Measurements from ENCODE around the gene R3HDM2. TPM values are rescaled to one million over a fixed set of nuclear protein-coding genes. Genes with fewer than 3 reads are reported as not detected.

R3HDM2 gene
- total and polyA plus RNA-seq, 2 of the 13 experiments (the other 11 are each of a cell fraction or from before 2014, with no cell fraction given), result 11.1 to 23.5 TPM

DNA sequence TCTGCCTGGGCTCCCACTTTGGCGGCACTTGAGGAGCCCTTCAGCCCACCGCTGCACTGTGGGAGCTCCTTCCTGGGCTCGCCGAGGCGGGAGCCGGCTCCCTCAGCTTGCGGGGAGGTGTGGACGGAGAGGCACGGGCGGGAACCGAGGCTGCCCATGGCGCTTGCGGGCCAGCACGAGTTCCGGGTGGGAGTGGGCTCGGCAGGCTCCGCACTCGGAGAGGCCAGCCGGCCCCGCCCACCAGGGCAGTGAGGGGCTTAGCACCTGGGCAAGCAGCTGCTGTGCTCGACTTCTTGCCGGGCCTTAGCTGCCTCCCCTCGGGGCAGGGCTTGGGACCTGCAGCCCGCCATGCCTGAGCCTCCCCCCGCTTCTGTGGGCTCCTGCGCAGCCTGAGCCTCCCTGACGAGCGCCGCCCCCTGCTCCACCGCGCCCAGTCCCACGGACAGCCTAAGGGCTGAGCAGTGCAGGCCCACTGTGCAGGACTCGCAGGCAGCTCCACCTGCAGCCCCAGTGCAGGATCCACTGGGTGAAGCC lies 44.6 kb downstream of the R3HDM2 start:
- no peak overlapping the region for H3K4me3 ChIP-seq (replicated peaks in 1 of 3; ENCODE audit: insufficient read depth in 1 of 3, low read depth in 2 of 3, low read length in 3 of 3)
- H3K9ac ChIP-seq (ENCODE audit: insufficient read depth, low read depth, low read length), result no peak overlapping the region
- H4K20me1 ChIP-seq (ENCODE audit: insufficient read depth, low read length), result no peaks in the 10 kb centered on the region
- in situ Hi-C loops (cut with HindIII; ENCODE audit: extremely low pct_ligation_motif_present, low pct_unique_long_range_greater_than_20kb) (no loop called here), intact Hi-C loops (cut with micrococcal nuclease; ENCODE audit: unreplicated experiment) (no loop called here)
- BruUV-seq (replicated peaks), result no TSS peak
- no peak for FAIRE-seq
- H3K36me3 ChIP-seq (replicated peaks in 1 of 2; ENCODE audit: control insufficient read depth in 1 of 2, insufficient read depth in 2 of 2, low read length in 2 of 2), result 0 out of 5 replicates have a peak, but pooled peaks cover 0 to 4% of the 10 kb centered on the region in 2 experiments
- CTCF ChIA-PET (ENCODE audit: low intra/inter-chr PET ratio, low total read pairs), result no interaction called here
- ATAC-seq, result no peak
- TF ChIP-seq KLF16 (CRISPR knock-in tag; IDR thresholded peaks at IDR 0.05), result no peak
- TF ChIP-seq, protein P1, sequence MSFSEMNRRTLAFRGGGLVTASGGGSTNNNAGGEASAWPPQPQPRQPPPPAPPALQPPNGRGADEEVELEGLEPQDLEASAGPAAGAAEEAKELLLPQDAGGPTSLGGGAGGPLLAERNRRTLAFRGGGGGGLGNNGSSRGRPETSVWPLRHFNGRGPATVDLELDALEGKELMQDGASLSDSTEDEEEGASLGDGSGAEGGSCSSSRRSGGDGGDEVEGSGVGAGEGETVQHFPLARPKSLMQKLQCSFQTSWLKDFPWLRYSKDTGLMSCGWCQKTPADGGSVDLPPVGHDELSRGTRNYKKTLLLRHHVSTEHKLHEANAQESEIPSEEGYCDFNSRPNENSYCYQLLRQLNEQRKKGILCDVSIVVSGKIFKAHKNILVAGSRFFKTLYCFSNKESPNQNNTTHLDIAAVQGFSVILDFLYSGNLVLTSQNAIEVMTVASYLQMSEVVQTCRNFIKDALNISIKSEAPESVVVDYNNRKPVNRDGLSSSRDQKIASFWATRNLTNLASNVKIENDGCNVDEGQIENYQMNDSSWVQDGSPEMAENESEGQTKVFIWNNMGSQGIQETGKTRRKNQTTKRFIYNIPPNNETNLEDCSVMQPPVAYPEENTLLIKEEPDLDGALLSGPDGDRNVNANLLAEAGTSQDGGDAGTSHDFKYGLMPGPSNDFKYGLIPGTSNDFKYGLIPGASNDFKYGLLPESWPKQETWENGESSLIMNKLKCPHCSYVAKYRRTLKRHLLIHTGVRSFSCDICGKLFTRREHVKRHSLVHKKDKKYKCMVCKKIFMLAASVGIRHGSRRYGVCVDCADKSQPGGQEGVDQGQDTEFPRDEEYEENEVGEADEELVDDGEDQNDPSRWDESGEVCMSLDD (CRISPR knock-in tag; IDR thresholded peaks at IDR 0.05; ENCODE audit: borderline replicate concordance), result no peak
- TF ChIP-seq RBM39 (IDR thresholded peaks at IDR 0.05; ENCODE audit: low read depth, low read length, poor library complexity, severe bottlenecking), result no peak
- TF ChIP-seq CBX1 (IDR thresholded peaks at IDR 0.05; ENCODE audit: low read depth), result no peak
- TF ChIP-seq ATF1 (CRISPR knock-in tag; IDR thresholded peaks at IDR 0.05), result no peak
- no peak for TF ChIP-seq MIER2 (CRISPR knock-in tag; IDR thresholded peaks at IDR 0.05)
- TF ChIP-seq ZNF10 (CRISPR knock-in tag; IDR thresholded peaks at IDR 0.05; ENCODE audit: borderline replicate concordance, low read depth), result no peak
- TF ChIP-seq, protein P2, sequence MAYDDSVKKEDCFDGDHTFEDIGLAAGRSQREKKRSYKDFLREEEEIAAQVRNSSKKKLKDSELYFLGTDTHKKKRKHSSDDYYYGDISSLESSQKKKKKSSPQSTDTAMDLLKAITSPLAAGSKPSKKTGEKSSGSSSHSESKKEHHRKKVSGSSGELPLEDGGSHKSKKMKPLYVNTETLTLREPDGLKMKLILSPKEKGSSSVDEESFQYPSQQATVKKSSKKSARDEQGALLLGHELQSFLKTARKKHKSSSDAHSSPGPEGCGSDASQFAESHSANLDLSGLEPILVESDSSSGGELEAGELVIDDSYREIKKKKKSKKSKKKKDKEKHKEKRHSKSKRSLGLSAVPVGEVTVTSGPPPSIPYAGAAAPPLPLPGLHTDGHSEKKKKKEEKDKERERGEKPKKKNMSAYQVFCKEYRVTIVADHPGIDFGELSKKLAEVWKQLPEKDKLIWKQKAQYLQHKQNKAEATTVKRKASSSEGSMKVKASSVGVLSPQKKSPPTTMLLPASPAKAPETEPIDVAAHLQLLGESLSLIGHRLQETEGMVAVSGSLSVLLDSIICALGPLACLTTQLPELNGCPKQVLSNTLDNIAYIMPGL (CRISPR knock-in tag; IDR thresholded peaks at IDR 0.05; ENCODE audit: borderline replicate concordance in 1 of 2, low read depth in 1 of 2), result no peak
- no peak for TF ChIP-seq MATR3 (CRISPR knock-in tag; IDR thresholded peaks at IDR 0.05)
- no peak for TF ChIP-seq RFX5 (IDR thresholded peaks at IDR 0.05; ENCODE audit: low read depth, low read length)
- no peak for TF ChIP-seq ZNF615 (CRISPR knock-in tag; IDR thresholded peaks at IDR 0.05; ENCODE audit: borderline replicate concordance)
- TF ChIP-seq EED (CRISPR knock-in tag; IDR thresholded peaks at IDR 0.05), result no peak
- no peak for TF ChIP-seq MIER3 (CRISPR knock-in tag; IDR thresholded peaks at IDR 0.05; ENCODE audit: borderline replicate concordance)
- TF ChIP-seq, protein P3, sequence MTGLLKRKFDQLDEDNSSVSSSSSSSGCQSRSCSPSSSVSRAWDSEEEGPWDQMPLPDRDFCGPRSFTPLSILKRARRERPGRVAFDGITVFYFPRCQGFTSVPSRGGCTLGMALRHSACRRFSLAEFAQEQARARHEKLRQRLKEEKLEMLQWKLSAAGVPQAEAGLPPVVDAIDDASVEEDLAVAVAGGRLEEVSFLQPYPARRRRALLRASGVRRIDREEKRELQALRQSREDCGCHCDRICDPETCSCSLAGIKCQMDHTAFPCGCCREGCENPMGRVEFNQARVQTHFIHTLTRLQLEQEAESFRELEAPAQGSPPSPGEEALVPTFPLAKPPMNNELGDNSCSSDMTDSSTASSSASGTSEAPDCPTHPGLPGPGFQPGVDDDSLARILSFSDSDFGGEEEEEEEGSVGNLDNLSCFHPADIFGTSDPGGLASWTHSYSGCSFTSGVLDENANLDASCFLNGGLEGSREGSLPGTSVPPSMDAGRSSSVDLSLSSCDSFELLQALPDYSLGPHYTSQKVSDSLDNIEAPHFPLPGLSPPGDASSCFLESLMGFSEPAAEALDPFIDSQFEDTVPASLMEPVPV (CRISPR knock-in tag; IDR thresholded peaks at IDR 0.05), result no peak
- TF ChIP-seq ZSCAN9 (CRISPR knock-in tag; IDR thresholded peaks at IDR 0.05; ENCODE audit: borderline replicate concordance), result no peak
- H3K27ac ChIP-seq (ENCODE audit: extremely low read length, insufficient read depth, low read length), result no peak overlapping the region
- no peaks in the 10 kb centered on the region for H3K9me3 ChIP-seq (ENCODE audit: low read length)
- H3K4me2 ChIP-seq (ENCODE audit: low read depth, low read length), result no peak overlapping the region
- POLR2A ChIA-PET, result no interaction called here
- WGBS (ENCODE audit: low lambda C conversion rate), result 98% methylated on average over 11 of the region's 33 CpGs
- no peak overlapping the region for H2AFZ ChIP-seq (ENCODE audit: low read length)
- no peak for DNase-seq (ENCODE audit: low spot score)
- H3K79me2 ChIP-seq (ENCODE audit: insufficient read depth, low read length), result no peaks in the 10 kb centered on the region
- H3K27me3 ChIP-seq (ENCODE audit: control insufficient read depth in 1 of 2, insufficient read depth in 2 of 2, low read length in 2 of 2), result no peaks in the 10 kb centered on the region
- no peaks in the 10 kb centered on the region for H3K4me1 ChIP-seq (ENCODE audit: insufficient read depth, low read length)
